ENCODE measurements around the gene ATP2B2. TPM values are rescaled to one million over a fixed set of nuclear protein-coding genes. Genes with fewer than 3 reads are reported as not detected.

Gene ATP2B2
- polyA plus RNA-seq, 3 donors = not detected

DNA sequence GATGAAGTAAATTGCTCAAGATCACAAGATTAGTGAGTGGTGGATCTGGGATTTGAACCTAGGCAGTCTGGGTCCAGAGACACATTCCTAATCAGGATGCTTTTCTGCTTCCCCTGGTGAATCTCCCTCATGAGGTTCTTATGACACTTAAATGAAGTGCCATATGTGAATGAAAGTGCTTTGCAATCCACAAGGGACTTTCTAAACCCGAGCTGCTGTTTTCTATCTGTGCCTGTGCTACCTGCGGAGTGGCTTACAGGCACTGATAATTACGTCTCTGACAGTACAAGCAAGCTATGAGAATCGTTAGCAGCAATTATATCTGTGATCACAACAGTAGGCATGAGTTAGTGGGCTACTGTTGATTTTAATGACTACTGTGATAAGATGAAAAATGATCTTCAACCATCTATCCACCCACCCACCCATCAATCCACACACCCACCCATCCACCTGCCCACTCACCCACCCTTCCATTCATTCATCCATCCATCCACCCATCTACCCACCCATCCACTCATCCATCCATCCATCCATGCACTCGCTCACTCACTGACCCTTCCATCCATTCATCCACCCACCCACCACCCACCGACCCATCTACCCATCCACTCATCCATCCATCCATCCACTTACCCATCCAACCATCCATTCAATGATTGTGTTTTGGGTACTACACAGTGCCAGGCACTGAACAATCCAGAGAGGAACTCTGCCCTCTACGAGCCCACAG is 51.8 kb downstream of the ATP2B2 start:
- DNase-seq = no peak
- Histone ChIP-seq H4K20me1 (ENCODE audit: insufficient read depth, low read length) (no peaks in the 10 kb centered on the region), H3K4me3 (replicated peaks in 1 of 3; ENCODE audit: low read depth in 2 of 3, low read length in 3 of 3) (no peak overlapping the region), H3K36me3 (replicated peaks in 1 of 2; ENCODE audit: control insufficient read depth in 1 of 2, insufficient read depth in 2 of 2, low read length in 2 of 2) (no peaks in the 10 kb centered on the region), H2AFZ (ENCODE audit: insufficient read depth, low read depth, low read length, poor library complexity, severe bottlenecking) (no peak overlapping the region), H3K27me3 (ENCODE audit: control insufficient read depth in 2 of 2, insufficient read depth in 2 of 2, low read length in 2 of 2) (no peaks in the 10 kb centered on the region), H3K4me1 (ENCODE audit: control insufficient read depth in 1 of 2, insufficient read depth in 2 of 2, low read length in 2 of 2) (no peaks in the 10 kb centered on the region), H3K27ac (ENCODE audit: low read depth in 1 of 2, low read length in 2 of 2) (no peak overlapping the region), H3K79me2 (ENCODE audit: insufficient read depth, low read length) (no peaks in the 10 kb centered on the region), H3K4me2 (replicated peaks; ENCODE audit: extremely low read depth, low read length, poor library complexity, severe bottlenecking) (no peak overlapping the region), H3K9ac (ENCODE audit: insufficient read depth, low read length, poor library complexity, severe bottlenecking) (no peak overlapping the region), H3K9me3 (replicated peaks in 1 of 2; ENCODE audit: control insufficient read depth in 1 of 2, insufficient read depth in 1 of 2, low read length in 2 of 2) (no peaks in the 10 kb centered on the region)
- 76% methylated on average over 7 of the region's 7 CpGs for WGBS (ENCODE audit: insufficient coverage)
- Mint-ChIP-seq H3K27me3 (ENCODE audit: low read depth in 3 of 3) (peaks cover 3 to 6% (median 5%) of the 10 kb centered on the region in 3 donors), H3K4me3 (no peak overlapping the region), H3K36me3 (no peaks in the 10 kb centered on the region), H3K9me3 (no peaks in the 10 kb centered on the region), H3K27ac (no peak overlapping the region), H3K4me1 (peaks cover 8% of the 10 kb centered on the region)
- TF ChIP-seq, protein P1, sequence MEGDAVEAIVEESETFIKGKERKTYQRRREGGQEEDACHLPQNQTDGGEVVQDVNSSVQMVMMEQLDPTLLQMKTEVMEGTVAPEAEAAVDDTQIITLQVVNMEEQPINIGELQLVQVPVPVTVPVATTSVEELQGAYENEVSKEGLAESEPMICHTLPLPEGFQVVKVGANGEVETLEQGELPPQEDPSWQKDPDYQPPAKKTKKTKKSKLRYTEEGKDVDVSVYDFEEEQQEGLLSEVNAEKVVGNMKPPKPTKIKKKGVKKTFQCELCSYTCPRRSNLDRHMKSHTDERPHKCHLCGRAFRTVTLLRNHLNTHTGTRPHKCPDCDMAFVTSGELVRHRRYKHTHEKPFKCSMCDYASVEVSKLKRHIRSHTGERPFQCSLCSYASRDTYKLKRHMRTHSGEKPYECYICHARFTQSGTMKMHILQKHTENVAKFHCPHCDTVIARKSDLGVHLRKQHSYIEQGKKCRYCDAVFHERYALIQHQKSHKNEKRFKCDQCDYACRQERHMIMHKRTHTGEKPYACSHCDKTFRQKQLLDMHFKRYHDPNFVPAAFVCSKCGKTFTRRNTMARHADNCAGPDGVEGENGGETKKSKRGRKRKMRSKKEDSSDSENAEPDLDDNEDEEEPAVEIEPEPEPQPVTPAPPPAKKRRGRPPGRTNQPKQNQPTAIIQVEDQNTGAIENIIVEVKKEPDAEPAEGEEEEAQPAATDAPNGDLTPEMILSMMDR (IDR thresholded peaks at IDR 0.05) = no peak
- intact Hi-C loops (cut with micrococcal nuclease) = no loop called here

DNA sequence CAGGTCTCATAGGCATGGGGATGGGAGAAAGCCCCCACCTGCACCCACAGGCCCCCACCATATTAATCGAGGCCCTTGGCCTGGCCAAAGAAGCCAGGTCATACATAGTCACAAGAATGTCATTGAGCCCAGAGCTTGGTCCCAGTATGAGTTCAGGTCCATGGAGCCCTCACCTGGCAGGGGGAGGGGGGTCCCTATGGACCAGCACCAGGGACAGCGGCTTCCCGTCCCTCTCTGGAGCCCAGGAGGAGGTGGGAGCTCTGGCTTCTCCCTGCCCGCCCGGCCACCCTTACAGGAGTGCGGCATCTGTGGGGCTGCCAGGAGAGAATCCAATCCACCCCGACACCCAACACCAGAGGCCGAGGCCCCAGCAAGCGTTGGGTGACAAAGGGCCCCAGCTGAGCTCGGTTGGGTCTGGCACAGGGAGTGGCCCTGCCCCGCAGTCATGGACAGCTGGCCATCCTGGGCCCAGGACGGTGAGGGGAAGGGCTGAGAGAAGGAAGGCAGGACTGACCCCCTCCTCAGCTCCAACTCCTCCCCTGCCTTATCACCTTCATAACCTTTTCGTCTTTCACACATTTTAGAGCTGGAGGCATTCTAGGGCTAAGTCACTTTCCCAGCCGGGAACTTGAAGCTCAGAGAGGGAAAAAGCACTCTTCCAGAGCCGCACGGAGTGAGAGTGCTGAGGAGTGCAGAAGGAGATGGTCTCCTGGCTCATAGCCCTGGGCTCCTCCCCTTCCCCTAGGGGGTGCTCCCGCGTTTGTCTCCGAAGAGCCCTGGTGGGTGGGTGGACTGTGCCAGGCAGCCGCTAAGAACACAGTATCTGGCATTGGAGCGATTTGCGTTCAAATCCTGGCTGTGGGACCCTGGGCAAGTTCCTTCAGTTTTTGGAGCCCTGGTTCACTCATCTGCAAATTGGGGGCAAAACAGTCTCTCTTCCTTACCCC is 54.6 kb downstream of the ATP2B2 start:
- Mint-ChIP-seq H3K36me3 (no peaks in the 10 kb centered on the region), H3K4me3 (no peak overlapping the region), H3K27ac (no peak overlapping the region), H3K27me3 (ENCODE audit: low read depth in 3 of 3) (peaks cover 0 to 12% (median 9%) of the 10 kb centered on the region in 3 donors), H3K4me1 (no peaks in the 10 kb centered on the region), H3K9me3 (no peaks in the 10 kb centered on the region)
- Histone ChIP-seq H4K20me1 (ENCODE audit: insufficient read depth, low read length) (no peaks in the 10 kb centered on the region), H3K4me3 (replicated peaks in 1 of 3; ENCODE audit: low read depth in 2 of 3, low read length in 3 of 3) (no peak overlapping the region), H3K36me3 (replicated peaks in 1 of 2; ENCODE audit: control insufficient read depth in 1 of 2, insufficient read depth in 2 of 2, low read length in 2 of 2) (no peaks in the 10 kb centered on the region), H2AFZ (ENCODE audit: insufficient read depth, low read depth, low read length, poor library complexity, severe bottlenecking) (no peak overlapping the region), H3K79me2 (ENCODE audit: insufficient read depth, low read length) (no peaks in the 10 kb centered on the region), H3K27ac (ENCODE audit: low read depth in 1 of 2, low read length in 2 of 2) (no peak overlapping the region), H3K4me2 (replicated peaks; ENCODE audit: extremely low read depth, low read length, poor library complexity, severe bottlenecking) (no peak overlapping the region), H3K9ac (ENCODE audit: insufficient read depth, low read length, poor library complexity, severe bottlenecking) (no peak overlapping the region), H3K9me3 (replicated peaks in 1 of 2; ENCODE audit: control insufficient read depth in 1 of 2, insufficient read depth in 1 of 2, low read length in 2 of 2) (no peaks in the 10 kb centered on the region), H3K4me1 (ENCODE audit: control insufficient read depth in 1 of 2, insufficient read depth in 2 of 2, low read length in 2 of 2) (no peaks in the 10 kb centered on the region), H3K27me3 (ENCODE audit: control insufficient read depth in 2 of 2, insufficient read depth in 2 of 2, low read length in 2 of 2) (no peaks in the 10 kb centered on the region)
- intact Hi-C loops (cut with micrococcal nuclease) = no loop called here
- DNase-seq = no peak
- 80% methylated on average over 5 of the region's 22 CpGs for WGBS (ENCODE audit: insufficient coverage)
- TF ChIP-seq, protein P1 (IDR thresholded peaks at IDR 0.05) = no peak
